ENCODE results near the gene ANKRD22.

ANKRD22 gene

DNA sequence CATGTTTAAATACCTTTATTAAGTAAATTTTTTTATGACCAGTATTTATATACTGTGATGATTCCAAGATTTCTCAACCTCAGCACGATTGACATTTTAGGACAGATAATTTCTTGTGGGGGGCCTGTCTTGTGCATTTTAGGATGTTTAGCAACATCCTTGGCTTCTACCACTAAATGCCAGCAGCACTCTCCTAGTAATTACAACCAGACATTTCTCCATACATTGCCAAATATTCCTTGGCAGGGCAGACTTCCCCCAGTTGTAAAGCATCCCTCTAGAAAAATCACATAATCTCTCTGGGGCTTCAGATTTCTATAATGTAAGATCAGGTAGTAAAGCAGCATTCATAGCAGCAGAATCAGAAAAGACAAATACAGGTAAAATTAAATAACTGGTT lies 56.9 kb downstream of the ANKRD22 start:
- no peak for DNase-seq (ENCODE audit: low read depth)

DNA sequence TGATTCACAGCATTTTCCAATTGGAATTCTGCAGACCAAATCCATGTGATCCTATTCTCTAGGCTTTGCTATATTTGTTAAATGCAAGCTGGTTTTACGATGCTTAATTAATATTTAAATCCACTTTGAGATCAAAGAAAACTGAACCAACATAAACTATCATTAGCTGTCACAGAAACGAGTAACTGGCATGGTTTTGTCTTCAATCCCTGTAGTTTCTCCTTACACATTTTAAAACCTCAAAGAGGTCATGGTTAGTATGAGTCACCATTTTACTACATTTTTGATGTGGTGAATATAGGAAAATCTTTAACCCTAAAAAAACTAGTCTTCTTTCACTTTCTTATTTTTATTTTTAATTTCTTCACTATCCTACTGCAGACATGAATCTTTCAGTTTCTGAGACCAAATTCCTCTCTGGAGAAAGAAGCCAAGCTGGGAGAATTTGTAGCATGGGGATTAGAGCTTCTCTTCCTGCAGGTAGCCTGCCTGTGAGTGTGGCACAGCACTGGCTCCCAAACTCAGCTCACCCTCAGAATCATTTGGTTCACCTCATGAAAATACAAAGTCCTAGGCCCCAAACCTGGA lies 57.8 kb downstream of the ANKRD22 start:
- DNase-seq (ENCODE audit: low read depth), result no peak

DNA sequence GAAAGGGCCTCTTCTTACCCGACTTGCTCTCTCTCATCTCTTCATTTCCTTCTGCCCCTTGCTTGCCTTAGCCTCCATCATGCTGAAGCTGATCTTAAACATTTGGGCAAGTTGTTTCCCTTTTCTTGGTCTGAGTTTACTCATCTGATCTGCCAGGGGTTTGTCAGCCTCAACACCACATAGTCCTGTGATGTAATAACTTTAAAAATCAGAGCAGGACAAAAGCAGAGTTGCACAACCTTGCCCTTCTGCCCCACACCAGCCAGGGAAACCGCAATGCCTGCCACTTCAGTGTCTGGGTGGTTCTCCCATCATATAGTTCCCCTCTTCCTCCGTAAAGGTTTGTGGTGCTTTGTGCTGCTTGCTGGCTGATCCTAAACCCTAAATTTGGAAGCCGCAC lies 59.0 kb downstream of the ANKRD22 start:
- DNase-seq (ENCODE audit: low read depth), result no peak

DNA sequence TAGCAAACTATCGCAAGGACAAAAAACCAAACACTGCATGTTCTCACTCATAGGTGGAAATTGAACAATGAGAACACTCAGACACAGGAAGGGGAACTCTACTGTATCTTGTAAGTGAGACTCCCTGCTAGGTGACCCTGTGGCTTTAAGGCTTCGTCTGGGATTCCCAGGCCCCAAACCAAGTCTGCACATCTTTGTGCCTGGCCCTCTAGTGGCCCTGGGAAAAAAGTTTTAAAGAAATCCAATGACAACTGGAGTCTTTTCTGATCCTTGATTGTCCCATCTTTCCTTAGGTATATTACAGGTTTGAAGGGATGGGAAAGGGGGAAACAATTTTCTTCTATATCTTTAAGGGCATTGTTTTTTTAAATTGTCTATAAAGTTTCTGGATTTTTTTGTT lies 59.7 kb downstream of the ANKRD22 start:
- DNase-seq (ENCODE audit: low read depth), result no peak

DNA sequence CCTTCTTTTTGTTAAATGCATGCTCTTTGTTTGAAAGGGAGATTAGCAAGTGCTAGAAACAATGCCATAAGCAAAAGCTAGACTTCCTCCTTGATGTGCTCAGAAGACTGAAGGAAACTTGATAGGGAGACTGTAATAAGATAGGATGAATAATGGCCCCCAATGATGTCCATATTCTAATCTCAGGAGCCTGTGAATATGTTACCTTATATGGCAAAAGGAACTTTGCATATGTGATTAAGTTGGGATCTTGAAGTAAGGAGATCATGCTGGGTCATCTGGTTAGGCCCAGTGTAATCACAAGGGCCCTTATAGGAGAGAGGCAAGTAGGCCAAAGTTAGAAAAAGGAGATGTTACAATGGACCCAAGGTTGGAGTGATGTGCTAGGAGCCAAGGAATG lies 62.7 kb downstream of the ANKRD22 start:
- no peak for DNase-seq (ENCODE audit: low read depth)

DNA sequence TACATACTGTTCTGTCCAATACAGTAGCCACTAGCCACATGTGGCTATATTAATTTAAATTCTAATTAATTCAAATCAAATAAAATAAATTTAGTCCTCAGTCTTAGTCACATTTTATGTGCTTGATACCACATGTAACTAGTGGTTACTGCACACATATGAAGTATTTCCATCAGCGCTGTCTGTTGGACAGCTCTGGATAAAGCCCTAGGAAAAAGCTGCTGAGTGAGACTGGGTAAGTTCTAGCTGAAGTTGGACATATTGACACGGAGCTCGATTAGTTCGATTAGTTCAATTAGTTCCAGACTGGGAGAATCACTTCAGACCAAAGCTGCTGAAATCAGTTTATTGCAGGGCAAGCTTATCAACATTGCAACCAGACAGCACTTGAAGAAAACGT lies 64.2 kb downstream of the ANKRD22 start:
- no peak for DNase-seq (ENCODE audit: low read depth)

DNA sequence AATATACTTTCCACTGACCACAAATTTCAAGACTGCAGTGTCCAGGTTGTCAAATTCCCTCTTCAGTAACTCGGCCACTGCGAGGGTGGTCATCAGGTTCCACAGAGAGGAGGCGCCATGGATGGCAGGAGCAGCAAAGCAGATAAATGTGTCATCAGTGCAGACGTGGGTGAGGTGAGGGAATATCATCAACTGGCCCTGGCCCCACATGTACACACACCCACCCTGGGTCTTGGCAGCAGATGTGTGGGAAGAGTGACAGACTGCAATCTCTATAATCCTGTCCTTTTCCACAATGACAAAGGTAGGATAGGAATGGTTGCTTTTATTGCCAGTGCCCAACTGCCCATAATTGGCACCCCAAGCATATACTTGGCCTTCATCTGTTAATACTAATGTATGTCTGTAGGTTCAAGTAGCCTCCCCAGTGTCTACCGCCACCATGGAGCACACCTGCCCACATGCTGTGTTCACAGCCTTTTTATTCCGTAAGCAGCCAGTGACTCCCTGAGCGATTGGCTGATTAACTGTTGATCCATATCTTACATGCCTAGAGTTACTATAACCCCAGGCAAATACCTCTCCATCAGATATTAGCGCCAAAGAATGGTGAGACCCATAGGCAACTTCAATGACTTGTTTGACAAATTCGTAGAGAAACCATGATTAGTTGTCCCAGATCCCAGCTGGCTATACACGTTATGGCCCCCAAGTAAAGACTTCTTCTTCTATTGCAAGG lies 65.4 kb downstream of the ANKRD22 start:
- DNase-seq (ENCODE audit: low read depth), result no peak

DNA sequence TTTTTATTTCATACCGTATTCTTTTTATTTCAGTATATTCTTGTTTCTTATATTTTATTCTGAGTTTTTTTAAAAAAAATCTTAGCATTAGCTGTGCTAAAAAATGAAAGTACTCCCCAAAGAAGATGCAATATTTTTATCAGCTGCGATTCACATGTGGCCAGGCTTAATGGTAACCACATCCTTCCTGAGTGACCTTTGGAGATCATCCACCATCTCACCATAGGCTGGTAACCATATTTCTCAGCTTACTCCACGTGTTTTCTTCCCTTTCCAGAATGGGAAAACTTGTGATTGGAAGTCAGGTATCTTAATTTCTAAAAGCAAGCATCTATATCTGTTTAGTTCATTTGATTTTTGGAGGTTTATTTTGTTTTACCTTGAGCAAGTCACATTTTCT lies 67.9 kb downstream of the ANKRD22 start:
- no peak for DNase-seq (ENCODE audit: low read depth)

DNA sequence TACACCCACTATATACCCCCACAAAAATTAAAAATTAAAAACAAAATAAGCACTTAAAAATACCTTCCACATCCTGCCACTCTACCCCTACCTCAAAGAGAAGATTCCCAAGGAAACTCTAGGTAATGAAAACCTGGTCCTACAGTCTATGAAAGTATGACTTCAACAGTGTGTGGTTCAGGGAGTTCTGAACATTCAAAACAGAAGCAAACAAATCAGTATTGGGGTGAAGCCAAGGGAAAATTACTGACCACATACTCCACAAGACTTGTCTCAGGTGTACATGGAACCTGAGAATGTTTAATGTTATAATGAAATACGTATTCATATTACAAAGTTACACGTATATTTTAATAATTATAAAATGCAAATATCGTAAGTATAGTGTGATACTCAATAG lies 69.4 kb downstream of the ANKRD22 start:
- no peak for DNase-seq (ENCODE audit: low read depth)

DNA sequence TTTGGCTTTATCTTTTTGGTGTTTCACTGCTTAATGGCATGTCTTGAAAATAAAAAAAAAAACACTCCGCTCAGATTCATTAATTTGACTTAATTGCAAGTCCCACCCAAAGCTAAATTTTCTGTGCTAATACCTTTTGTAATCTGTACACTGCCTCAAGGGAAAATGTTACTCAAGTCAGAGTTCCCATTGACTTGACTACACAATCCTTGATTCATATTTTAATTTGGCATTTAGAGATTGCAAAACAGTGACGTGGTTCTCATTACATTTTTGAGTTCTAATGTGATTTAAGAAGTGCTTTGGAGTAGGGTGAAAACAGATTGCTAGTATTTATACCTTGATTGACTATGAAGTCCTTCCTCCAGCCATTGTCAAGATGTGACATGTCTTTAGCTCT lies 70.4 kb downstream of the ANKRD22 start:
- no peak for DNase-seq (ENCODE audit: low read depth)
